WTC11 (cell line): ENCODE results near the gene RPL18. TPM values are rescaled to one million over a fixed set of nuclear protein-coding genes. Genes with fewer than 3 reads are reported as not detected.

ENCODE experiments used
- ATAC-seq: fragments of 200-7000 bp; cut with Tn5 transposase; 2 replicates; pipeline ENCODE4 v1.10.0; 2021; ENCODE audit warnings: mild to moderate bottlenecking, moderate library complexity
- Bru-seq: library from RNA; stranded (reverse); fragments of 400-500 nt; gene quantifications from one replicate; lab custom pipeline; 2021; lab: Mats Ljungman, UMichigan
- CTCF ChIA-PET: fragments of 300-600 bp; sonication (Branson Sonifier 250); formaldehyde crosslinking; loops from one replicate; lab custom pipeline; 2021; ENCODE audit warnings: antibody characterized with exemption; lab: Charles Lee
- POLR2A ChIA-PET: fragments of 350-600 bp; sonication (Branson Sonifier 250); formaldehyde crosslinking; loops from one replicate; lab custom pipeline; 2021; ENCODE audit warnings: antibody characterized with exemption; lab: Charles Lee
- DNase-seq: peaks from one replicate; pipeline ENCODE4 v3.0.0; 2021; ENCODE audit warnings: low spot score
- H3K27ac Mint-ChIP-seq: 2 replicates; pipeline ENCODE4 v1.8.0; 2021; ENCODE audit warnings: mixed read lengths
- H3K27me3 Mint-ChIP-seq: 2 replicates; pipeline ENCODE4 v1.8.0; 2021; ENCODE audit warnings: low read depth, mild to moderate bottlenecking, moderate library complexity, mixed read lengths
- H3K36me3 Mint-ChIP-seq: 2 replicates; pipeline ENCODE4 v1.8.0; 2021; ENCODE audit warnings: mixed read lengths
- H3K4me1 Mint-ChIP-seq: 2 replicates; pipeline ENCODE4 v1.8.0; 2022; ENCODE audit warnings: mixed read lengths
- H3K4me3 Mint-ChIP-seq: 2 replicates; pipeline ENCODE4 v1.8.0; 2021; ENCODE audit warnings: mild to moderate bottlenecking, moderate library complexity, mixed read lengths
- H3K9me3 Mint-ChIP-seq: 2 replicates; pipeline ENCODE4 v1.8.0; 2021; ENCODE audit warnings: mixed read lengths
- EMX1 ChIP-seq: fragments of 250-450 bp; sonication (Bioruptor Pico); IDR thresholded peaks from 2 replicates; pipeline ENCODE4 v1.8.0; 2021; ENCODE audit warnings: mild to moderate bottlenecking
- FOXJ3 ChIP-seq: sonication (generic); formaldehyde crosslinking; IDR thresholded peaks from 2 replicates; pipeline ENCODE4 v1.9.0; 2021; ENCODE audit warnings: missing genetic modification reagents, mild to moderate bottlenecking, borderline replicate concordance
- FOXP1 ChIP-seq: sonication (generic); formaldehyde crosslinking; IDR thresholded peaks from 2 replicates; pipeline ENCODE4 v1.8.0; 2022; ENCODE audit warnings: missing genetic modification reagents, mild to moderate bottlenecking, moderate library complexity, borderline replicate concordance
- GRHL2 ChIP-seq: fragments of 250-450 bp; sonication (Bioruptor Pico); IDR thresholded peaks from 2 replicates; pipeline ENCODE4 v1.8.0; 2022; ENCODE audit warnings: mild to moderate bottlenecking, moderate library complexity; ENCODE audit not compliant: insufficient replicate concordance, severe bottlenecking
- HMGA2 ChIP-seq: fragments of 250-450 bp; sonication (Bioruptor Pico); IDR thresholded peaks from 2 replicates; pipeline ENCODE4 v1.4.0; 2021; ENCODE audit warnings: mild to moderate bottlenecking, moderate library complexity
- JAZF1 ChIP-seq: fragments of 250-450 bp; sonication (Bioruptor Pico); IDR thresholded peaks from 2 replicates; pipeline ENCODE4 v1.9.0; 2021; ENCODE audit warnings: moderate library complexity, mild to moderate bottlenecking, inconsistent platforms
- NFATC4 ChIP-seq: fragments of 250-450 bp; sonication (Bioruptor Pico); IDR thresholded peaks from 2 replicates; pipeline ENCODE4 v1.9.0; 2021; ENCODE audit warnings: mild to moderate bottlenecking
- OVOL2 ChIP-seq: fragments of 250-450 bp; sonication (Bioruptor Pico); IDR thresholded peaks from 2 replicates; pipeline ENCODE4 v1.9.0; 2021; ENCODE audit warnings: mild to moderate bottlenecking, borderline replicate concordance
- ZNF232 ChIP-seq: sonication (generic); formaldehyde crosslinking; IDR thresholded peaks from 2 replicates; pipeline ENCODE4 v1.8.0; 2022; ENCODE audit warnings: mild to moderate bottlenecking, missing genetic modification reagents
- ZNF423 ChIP-seq: fragments of 250-450 bp; sonication (Bioruptor Pico); IDR thresholded peaks from 2 replicates; pipeline ENCODE4 v2.1.2; 2022; ENCODE audit warnings: mild to moderate bottlenecking, moderate library complexity
- long read RNA-seq, 3 experiments: library from RNA in 1 of 3; library from capped mRNA in 1 of 3; library from polyadenylated mRNA in 1 of 3; unstranded in 2 of 3; stranded (forward) in 1 of 3; transcript quantifications; one replicate each; pipeline ENCODE4 v2.0.0, GENCODE V29; 2021
- total RNA-seq: library from RNA; stranded (reverse); gene quantifications from 3 replicates; pipeline ENCODE4 v1.2.3, GENCODE V29; 2021
- TF ChIP-seq, protein P1 (sequence below): fragments of 200-600 bp; IDR thresholded peaks from 2 replicates; pipeline ENCODE4 v1.8.0; 2022; ENCODE audit warnings: antibody characterized with exemption
- TF ChIP-seq, protein P2 (sequence below): fragments of 250-450 bp; sonication (Bioruptor Pico); IDR thresholded peaks from 2 replicates; pipeline ENCODE4 v1.9.0; 2021; ENCODE audit warnings: mild to moderate bottlenecking, borderline replicate concordance
- TF ChIP-seq, protein P3 (sequence below): sonication (generic); formaldehyde crosslinking; IDR thresholded peaks from 2 replicates; pipeline ENCODE4 v1.8.0; 2023; ENCODE audit warnings: missing genetic modification reagents, mild to moderate bottlenecking, borderline replicate concordance
- TF ChIP-seq, protein P4 (sequence below): sonication (generic); formaldehyde crosslinking; IDR thresholded peaks from 2 replicates; pipeline ENCODE4 v1.8.0; 2022; ENCODE audit warnings: mild to moderate bottlenecking, missing genetic modification reagents
- TF ChIP-seq, protein P5 (sequence below): sonication (generic); formaldehyde crosslinking; IDR thresholded peaks from 2 replicates; pipeline ENCODE4 v1.8.1; 2023; ENCODE audit warnings: mild to moderate bottlenecking, missing genetic modification reagents, borderline replicate concordance
- TF ChIP-seq, protein P6 (sequence below): sonication (generic); formaldehyde crosslinking; IDR thresholded peaks from 2 replicates; pipeline ENCODE4 v1.8.1; 2023; ENCODE audit warnings: mild to moderate bottlenecking, moderate library complexity, missing genetic modification reagents

Gene RPL18
- total RNA-seq, result 1,712 to 1,987 TPM (median 1,909 TPM) in 3 replicates
- Bru-seq, nascent RNA, result percentile 98 among the genes with signal in this experiment
- long read RNA-seq, experiment 1, transcript RPL18-201 (6 exons, 612 nt), result minor isoform, 28 of 440 reads
- long read RNA-seq, experiment 1, transcript RPL18-211 (7 exons, 1,111 nt), result minor isoform, 8 of 440 reads
- long read RNA-seq, experiment 1, transcript RPL18-208 (7 exons, 1,004 nt), result major isoform, 355 of 440 reads
- long read RNA-seq, experiment 1, partial matches to known transcripts, result 29 of 440 reads
- long read RNA-seq, experiment 1, other reads (novel, unspliced or antisense), result 10 of 440 reads
- long read RNA-seq, experiment 2, transcript RPL18-201 (6 exons, 612 nt), result minor isoform, 517 of 1,957 reads
- long read RNA-seq, experiment 2, transcript RPL18-208 (7 exons, 1,004 nt), result major isoform, 1,255 of 1,957 reads
- long read RNA-seq, experiment 2, partial matches to known transcripts, result 103 of 1,957 reads
- long read RNA-seq, experiment 2, other reads (novel, unspliced or antisense), result 70 of 1,957 reads
- long read RNA-seq, experiment 3, transcript RPL18-208 (7 exons, 1,004 nt), result minor isoform, 20 of 75 reads
- long read RNA-seq, experiment 3, transcript RPL18-211 (7 exons, 1,111 nt), result major isoform, 28 of 75 reads
- long read RNA-seq, experiment 3, transcript RPL18-213 (5 exons, 1,645 nt), result minor isoform, 7 of 75 reads
- long read RNA-seq, experiment 3, partial matches to known transcripts, result 2 of 75 reads
- long read RNA-seq, experiment 3, other reads (novel, unspliced or antisense), result 9 of 75 reads

DNA sequence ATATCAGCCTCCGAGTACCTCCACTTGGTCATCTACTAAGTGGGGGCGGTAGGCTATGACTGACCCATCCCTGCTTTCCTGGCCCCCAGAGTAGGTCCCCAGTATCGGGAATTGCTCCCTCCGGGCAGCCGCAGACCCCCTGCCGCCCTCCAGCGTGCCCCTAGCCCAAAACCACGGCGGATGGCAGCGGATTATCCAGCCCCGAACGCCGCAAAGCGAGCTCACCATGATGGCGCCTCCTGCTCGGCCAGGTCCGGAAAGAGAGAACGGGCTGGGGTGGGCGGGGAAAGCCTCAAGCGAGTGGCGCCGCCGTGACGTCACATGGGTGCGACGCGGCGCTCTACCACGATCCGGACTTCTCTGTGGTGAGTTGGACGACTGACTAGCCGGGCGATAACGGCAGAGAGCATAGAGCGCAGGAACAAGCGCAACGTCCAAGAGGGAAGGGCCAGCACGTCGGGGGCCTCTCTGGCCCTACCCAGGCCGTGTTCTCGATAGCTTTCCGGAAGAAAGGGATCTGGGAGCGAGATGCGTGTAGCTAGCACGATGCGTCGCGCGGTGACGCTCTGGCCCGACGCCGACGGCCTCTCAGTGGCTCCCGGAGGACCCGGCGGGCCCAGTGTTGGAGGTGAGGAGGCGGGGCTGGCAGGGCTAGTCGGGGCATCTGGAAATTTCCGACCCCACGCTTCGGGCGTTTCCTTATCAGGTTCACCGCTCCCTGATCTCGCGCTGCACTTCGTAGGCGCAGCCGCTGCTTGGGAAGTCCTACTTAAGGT, at the start of gene RPL18, which contains the start of gene SPHK2:
RPL18 (minus strand) TSS at position 263 of the 776 bp plus-strand sequence; CDS start at position 228, 35 bp downstream.
SPHK2 (plus strand) TSS at position 591 of the 776 bp plus-strand sequence. CDS start 1,009 bp downstream, outside the sequence.
- peak within 1 kb of the TSS; percentile 100 for H3K27ac Mint-ChIP-seq
- POLR2A ChIA-PET, result interaction anchor here (0.5 to 2.8 kb wide), 14 partner anchors 8 to 228 kb away, joined by 3 to 23 read pairs (median 3); partner anchors contain the start of gene KDELR1
- peaks cover 43% of the 10 kb centered on the region for H3K36me3 Mint-ChIP-seq
- H3K27me3 Mint-ChIP-seq, result no peaks in the 10 kb centered on the region; the same call in 1 of the 2 replicates
- ATAC-seq (peak; percentile 65), DNase-seq (peak; percentile 96)
- CTCF ChIA-PET, result interaction anchor here (1.0 to 1.6 kb wide), 7 partner anchors 10 to 139 kb away, joined by 3 to 13 read pairs (median 4); no protein-coding TSS in a partner anchor
- H3K9me3 Mint-ChIP-seq, result no peaks in the 10 kb centered on the region
- peaks cover 60% of the 10 kb centered on the region for H3K4me1 Mint-ChIP-seq
- peak within 1 kb of the TSS; percentile 99 for H3K4me3 Mint-ChIP-seq
- TF ChIP-seq, protein P1, sequence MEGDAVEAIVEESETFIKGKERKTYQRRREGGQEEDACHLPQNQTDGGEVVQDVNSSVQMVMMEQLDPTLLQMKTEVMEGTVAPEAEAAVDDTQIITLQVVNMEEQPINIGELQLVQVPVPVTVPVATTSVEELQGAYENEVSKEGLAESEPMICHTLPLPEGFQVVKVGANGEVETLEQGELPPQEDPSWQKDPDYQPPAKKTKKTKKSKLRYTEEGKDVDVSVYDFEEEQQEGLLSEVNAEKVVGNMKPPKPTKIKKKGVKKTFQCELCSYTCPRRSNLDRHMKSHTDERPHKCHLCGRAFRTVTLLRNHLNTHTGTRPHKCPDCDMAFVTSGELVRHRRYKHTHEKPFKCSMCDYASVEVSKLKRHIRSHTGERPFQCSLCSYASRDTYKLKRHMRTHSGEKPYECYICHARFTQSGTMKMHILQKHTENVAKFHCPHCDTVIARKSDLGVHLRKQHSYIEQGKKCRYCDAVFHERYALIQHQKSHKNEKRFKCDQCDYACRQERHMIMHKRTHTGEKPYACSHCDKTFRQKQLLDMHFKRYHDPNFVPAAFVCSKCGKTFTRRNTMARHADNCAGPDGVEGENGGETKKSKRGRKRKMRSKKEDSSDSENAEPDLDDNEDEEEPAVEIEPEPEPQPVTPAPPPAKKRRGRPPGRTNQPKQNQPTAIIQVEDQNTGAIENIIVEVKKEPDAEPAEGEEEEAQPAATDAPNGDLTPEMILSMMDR, result no peak
- TF ChIP-seq JAZF1 (CRISPR knock-in tag), result no peak
- no peak for TF ChIP-seq OVOL2 (CRISPR knock-in tag)
- no peak for TF ChIP-seq GRHL2
- TF ChIP-seq, protein P2, sequence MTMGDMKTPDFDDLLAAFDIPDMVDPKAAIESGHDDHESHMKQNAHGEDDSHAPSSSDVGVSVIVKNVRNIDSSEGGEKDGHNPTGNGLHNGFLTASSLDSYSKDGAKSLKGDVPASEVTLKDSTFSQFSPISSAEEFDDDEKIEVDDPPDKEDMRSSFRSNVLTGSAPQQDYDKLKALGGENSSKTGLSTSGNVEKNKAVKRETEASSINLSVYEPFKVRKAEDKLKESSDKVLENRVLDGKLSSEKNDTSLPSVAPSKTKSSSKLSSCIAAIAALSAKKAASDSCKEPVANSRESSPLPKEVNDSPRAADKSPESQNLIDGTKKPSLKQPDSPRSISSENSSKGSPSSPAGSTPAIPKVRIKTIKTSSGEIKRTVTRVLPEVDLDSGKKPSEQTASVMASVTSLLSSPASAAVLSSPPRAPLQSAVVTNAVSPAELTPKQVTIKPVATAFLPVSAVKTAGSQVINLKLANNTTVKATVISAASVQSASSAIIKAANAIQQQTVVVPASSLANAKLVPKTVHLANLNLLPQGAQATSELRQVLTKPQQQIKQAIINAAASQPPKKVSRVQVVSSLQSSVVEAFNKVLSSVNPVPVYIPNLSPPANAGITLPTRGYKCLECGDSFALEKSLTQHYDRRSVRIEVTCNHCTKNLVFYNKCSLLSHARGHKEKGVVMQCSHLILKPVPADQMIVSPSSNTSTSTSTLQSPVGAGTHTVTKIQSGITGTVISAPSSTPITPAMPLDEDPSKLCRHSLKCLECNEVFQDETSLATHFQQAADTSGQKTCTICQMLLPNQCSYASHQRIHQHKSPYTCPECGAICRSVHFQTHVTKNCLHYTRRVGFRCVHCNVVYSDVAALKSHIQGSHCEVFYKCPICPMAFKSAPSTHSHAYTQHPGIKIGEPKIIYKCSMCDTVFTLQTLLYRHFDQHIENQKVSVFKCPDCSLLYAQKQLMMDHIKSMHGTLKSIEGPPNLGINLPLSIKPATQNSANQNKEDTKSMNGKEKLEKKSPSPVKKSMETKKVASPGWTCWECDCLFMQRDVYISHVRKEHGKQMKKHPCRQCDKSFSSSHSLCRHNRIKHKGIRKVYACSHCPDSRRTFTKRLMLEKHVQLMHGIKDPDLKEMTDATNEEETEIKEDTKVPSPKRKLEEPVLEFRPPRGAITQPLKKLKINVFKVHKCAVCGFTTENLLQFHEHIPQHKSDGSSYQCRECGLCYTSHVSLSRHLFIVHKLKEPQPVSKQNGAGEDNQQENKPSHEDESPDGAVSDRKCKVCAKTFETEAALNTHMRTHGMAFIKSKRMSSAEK, result no peak
- TF ChIP-seq, protein P3, sequence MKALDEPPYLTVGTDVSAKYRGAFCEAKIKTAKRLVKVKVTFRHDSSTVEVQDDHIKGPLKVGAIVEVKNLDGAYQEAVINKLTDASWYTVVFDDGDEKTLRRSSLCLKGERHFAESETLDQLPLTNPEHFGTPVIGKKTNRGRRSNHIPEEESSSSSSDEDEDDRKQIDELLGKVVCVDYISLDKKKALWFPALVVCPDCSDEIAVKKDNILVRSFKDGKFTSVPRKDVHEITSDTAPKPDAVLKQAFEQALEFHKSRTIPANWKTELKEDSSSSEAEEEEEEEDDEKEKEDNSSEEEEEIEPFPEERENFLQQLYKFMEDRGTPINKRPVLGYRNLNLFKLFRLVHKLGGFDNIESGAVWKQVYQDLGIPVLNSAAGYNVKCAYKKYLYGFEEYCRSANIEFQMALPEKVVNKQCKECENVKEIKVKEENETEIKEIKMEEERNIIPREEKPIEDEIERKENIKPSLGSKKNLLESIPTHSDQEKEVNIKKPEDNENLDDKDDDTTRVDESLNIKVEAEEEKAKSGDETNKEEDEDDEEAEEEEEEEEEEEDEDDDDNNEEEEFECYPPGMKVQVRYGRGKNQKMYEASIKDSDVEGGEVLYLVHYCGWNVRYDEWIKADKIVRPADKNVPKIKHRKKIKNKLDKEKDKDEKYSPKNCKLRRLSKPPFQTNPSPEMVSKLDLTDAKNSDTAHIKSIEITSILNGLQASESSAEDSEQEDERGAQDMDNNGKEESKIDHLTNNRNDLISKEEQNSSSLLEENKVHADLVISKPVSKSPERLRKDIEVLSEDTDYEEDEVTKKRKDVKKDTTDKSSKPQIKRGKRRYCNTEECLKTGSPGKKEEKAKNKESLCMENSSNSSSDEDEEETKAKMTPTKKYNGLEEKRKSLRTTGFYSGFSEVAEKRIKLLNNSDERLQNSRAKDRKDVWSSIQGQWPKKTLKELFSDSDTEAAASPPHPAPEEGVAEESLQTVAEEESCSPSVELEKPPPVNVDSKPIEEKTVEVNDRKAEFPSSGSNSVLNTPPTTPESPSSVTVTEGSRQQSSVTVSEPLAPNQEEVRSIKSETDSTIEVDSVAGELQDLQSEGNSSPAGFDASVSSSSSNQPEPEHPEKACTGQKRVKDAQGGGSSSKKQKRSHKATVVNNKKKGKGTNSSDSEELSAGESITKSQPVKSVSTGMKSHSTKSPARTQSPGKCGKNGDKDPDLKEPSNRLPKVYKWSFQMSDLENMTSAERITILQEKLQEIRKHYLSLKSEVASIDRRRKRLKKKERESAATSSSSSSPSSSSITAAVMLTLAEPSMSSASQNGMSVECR (CRISPR knock-in tag), result peak; percentile 72; the same call in 1 of the 2 replicates
- TF ChIP-seq, protein P4, sequence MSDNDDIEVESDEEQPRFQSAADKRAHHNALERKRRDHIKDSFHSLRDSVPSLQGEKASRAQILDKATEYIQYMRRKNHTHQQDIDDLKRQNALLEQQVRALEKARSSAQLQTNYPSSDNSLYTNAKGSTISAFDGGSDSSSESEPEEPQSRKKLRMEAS (CRISPR knock-in tag), result peak; percentile 97
- no peak for TF ChIP-seq ZNF423 (CRISPR knock-in tag)
- TF ChIP-seq, protein P5, sequence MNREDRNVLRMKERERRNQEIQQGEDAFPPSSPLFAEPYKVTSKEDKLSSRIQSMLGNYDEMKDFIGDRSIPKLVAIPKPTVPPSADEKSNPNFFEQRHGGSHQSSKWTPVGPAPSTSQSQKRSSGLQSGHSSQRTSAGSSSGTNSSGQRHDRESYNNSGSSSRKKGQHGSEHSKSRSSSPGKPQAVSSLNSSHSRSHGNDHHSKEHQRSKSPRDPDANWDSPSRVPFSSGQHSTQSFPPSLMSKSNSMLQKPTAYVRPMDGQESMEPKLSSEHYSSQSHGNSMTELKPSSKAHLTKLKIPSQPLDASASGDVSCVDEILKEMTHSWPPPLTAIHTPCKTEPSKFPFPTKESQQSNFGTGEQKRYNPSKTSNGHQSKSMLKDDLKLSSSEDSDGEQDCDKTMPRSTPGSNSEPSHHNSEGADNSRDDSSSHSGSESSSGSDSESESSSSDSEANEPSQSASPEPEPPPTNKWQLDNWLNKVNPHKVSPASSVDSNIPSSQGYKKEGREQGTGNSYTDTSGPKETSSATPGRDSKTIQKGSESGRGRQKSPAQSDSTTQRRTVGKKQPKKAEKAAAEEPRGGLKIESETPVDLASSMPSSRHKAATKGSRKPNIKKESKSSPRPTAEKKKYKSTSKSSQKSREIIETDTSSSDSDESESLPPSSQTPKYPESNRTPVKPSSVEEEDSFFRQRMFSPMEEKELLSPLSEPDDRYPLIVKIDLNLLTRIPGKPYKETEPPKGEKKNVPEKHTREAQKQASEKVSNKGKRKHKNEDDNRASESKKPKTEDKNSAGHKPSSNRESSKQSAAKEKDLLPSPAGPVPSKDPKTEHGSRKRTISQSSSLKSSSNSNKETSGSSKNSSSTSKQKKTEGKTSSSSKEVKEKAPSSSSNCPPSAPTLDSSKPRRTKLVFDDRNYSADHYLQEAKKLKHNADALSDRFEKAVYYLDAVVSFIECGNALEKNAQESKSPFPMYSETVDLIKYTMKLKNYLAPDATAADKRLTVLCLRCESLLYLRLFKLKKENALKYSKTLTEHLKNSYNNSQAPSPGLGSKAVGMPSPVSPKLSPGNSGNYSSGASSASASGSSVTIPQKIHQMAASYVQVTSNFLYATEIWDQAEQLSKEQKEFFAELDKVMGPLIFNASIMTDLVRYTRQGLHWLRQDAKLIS (CRISPR knock-in tag), result no peak
- TF ChIP-seq FOXP1, result peak; percentile 80; the same call in 1 of the 2 replicates
- TF ChIP-seq EMX1, result no peak
- TF ChIP-seq ZNF232 (CRISPR knock-in tag), result no peak
- TF ChIP-seq FOXJ3 (CRISPR knock-in tag), result no peak
- TF ChIP-seq NFATC4, result no peak
- TF ChIP-seq, protein P6, sequence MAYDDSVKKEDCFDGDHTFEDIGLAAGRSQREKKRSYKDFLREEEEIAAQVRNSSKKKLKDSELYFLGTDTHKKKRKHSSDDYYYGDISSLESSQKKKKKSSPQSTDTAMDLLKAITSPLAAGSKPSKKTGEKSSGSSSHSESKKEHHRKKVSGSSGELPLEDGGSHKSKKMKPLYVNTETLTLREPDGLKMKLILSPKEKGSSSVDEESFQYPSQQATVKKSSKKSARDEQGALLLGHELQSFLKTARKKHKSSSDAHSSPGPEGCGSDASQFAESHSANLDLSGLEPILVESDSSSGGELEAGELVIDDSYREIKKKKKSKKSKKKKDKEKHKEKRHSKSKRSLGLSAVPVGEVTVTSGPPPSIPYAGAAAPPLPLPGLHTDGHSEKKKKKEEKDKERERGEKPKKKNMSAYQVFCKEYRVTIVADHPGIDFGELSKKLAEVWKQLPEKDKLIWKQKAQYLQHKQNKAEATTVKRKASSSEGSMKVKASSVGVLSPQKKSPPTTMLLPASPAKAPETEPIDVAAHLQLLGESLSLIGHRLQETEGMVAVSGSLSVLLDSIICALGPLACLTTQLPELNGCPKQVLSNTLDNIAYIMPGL (CRISPR knock-in tag), result peak; percentile 69; the same call in 1 of the 2 replicates
- TF ChIP-seq HMGA2, result no peak
